GM19099 (cell line): ENCODE results near the gene TMEM9B.

ENCODE experiments used
- POLR2A ChIP-seq: IDR thresholded peaks from 3 replicates; pipeline ENCODE4 v1.6.1; 2011; ENCODE audit warnings: low read depth; ENCODE audit not compliant: insufficient read length; ENCODE audit errors: extremely low read depth

TMEM9B gene

GRCh38 chr11:8942518-8943066 is 21.6 kb downstream of the TMEM9B start, which contains the start of gene ASCL3:
TSS of gene ASCL3 (minus strand) at chr11:8943016. CDS start at chr11:8938161, 4,855 bp downstream.
- no peak for TF ChIP-seq POLR2A

GRCh38 chr11:8941341-8942103 is 22.7 kb downstream of the TMEM9B start:
- no peak for TF ChIP-seq POLR2A

- no peak for TF ChIP-seq POLR2A
These were observed 26.6 kb downstream of the TMEM9B start for GRCh38 chr11:8937659-8938058.

GRCh38 chr11:8937159-8937558 is 27.1 kb downstream of the TMEM9B start:
- no peak for TF ChIP-seq POLR2A

GRCh38 chr11:8934742-8935488 is 29.3 kb downstream of the TMEM9B start:
- no peak for TF ChIP-seq POLR2A

GRCh38 chr11:8933931-8934330 is 30.3 kb downstream of the TMEM9B start:
- no peak for TF ChIP-seq POLR2A

GRCh38 chr11:8932564-8933180 is 31.6 kb downstream of the TMEM9B start, which contains the start of gene C11orf16:
TSS of gene C11orf16 (minus strand) at chr11:8932947. CDS start at chr11:8932308, 639 bp downstream.
- no peak for TF ChIP-seq POLR2A

- no peak for TF ChIP-seq POLR2A
These were observed 33.6 kb downstream of the TMEM9B start for GRCh38 chr11:8930456-8931175.

GRCh38 chr11:8928981-8929615 is 35.1 kb downstream of the TMEM9B start:
- no peak for TF ChIP-seq POLR2A

GRCh38 chr11:8928205-8928604 is 36.0 kb downstream of the TMEM9B start:
- no peak for TF ChIP-seq POLR2A

- TF ChIP-seq POLR2A = no peak
These were observed 37.0 kb downstream of the TMEM9B start for GRCh38 chr11:8927233-8927632.

GRCh38 chr11:8926236-8926635 is 38.0 kb downstream of the TMEM9B start:
- TF ChIP-seq POLR2A = no peak

- no peak for TF ChIP-seq POLR2A
These were observed 38.5 kb downstream of the TMEM9B start for GRCh38 chr11:8925711-8926110.

- TF ChIP-seq POLR2A = no peak
These were observed 41.6 kb downstream of the TMEM9B start for GRCh38 chr11:8922691-8923090.
